GM12873 (cell line): Measurements from ENCODE around the gene PI4K2A.

Experiments used
- CTCF ChIP-seq: IDR thresholded peaks from 2 replicates; pipeline ENCODE4 v1.5.1; 2012; ENCODE audit warnings: low read depth, mild to moderate bottlenecking, moderate library complexity, low read length, control low read depth; ENCODE audit not compliant: insufficient read depth; ENCODE audit errors: missing control alignments

PI4K2A gene

GRCh38 chr10:97687785-97688781, 47.6 kb downstream of the PI4K2A start:
- TF ChIP-seq CTCF: no peak

GRCh38 chr10:97689559-97690020, 49.1 kb downstream of the PI4K2A start:
- no peak for TF ChIP-seq CTCF

DNA sequence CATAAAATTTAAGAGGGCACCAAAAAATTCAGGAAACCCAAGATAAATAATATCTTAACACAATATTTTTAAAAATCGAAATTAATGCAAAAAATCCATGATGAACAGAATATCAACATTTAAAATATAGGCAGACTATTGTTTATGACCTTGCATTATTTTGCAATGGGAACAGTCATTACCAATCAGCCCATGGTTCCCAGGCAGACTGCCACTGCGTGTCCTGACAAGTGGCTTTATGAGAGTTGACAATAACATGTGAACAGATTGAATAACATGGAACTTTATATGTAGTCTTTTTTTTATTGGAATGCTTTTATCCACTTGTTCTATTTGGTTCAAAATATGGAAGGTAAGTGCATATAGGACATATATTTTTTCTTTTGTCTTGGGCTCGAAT, 49.7 kb downstream of the PI4K2A start:
- no peak for TF ChIP-seq CTCF

DNA sequence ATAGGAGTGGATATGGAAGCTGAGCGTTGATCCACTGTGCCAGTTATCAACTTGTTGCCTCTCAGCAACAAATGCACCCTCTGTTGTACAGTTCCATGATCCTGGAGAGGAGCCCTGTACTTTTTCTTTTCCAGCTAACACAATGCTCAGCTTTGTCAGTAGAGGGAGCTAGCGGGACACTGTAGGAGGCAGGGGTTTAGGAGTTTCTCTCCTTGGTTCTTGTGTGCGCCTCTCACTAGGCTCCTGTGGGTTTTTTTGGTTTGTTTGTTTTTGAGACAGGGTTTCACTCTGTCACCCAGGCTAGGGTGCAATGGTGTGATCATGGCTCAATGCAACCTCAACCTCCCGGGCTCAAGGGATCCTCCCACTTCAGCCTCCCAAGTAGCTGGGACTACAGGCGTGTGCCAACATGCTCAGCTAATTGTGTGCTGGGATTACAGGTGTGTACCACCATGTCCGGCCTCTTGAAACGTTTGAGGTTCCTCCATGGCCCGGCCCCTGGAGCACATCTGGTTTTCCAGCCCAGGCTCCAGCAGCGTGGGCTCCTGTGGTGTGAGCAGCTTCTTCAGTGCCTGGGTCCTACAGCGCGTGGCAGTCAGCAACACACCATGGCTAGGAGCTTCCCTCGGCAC, 61.1 kb downstream of the PI4K2A start:
- TF ChIP-seq CTCF: peak; percentile 93

- TF ChIP-seq CTCF: no peak
Observed at GRCh38 chr10:97703398-97704067, 63.1 kb downstream of the PI4K2A start.

GRCh38 chr10:97704341-97704740, 63.9 kb downstream of the PI4K2A start:
- no peak for TF ChIP-seq CTCF
